ENCODE measurements around the gene HEG1.
A peak's percentile ranks its signal among the peaks of the same experiment; 100 is the strongest.

HEG1 gene

GRCh38 chr3:124997303-124998246 is 58.2 kb downstream of the HEG1 start:
- ATAC-seq = peak; percentile 71
- TF ChIP-seq ZNF565 (CRISPR knock-in tag; conservative IDR thresholded peaks at IDR 0.05; ENCODE audit: low read depth) (no peak), ZFP3 (CRISPR knock-in tag; IDR thresholded peaks at IDR 0.05) (no peak), TOX (CRISPR knock-in tag; IDR thresholded peaks at IDR 0.05; ENCODE audit: borderline replicate concordance) (no peak), ESRRG (CRISPR knock-in tag; IDR thresholded peaks at IDR 0.05) (no peak), TCF4 (CRISPR knock-in tag; IDR thresholded peaks at IDR 0.05; ENCODE audit: borderline replicate concordance) (peak; percentile 67), ZFP30 (CRISPR knock-in tag; IDR thresholded peaks at IDR 0.05) (no peak), OSR1 (CRISPR knock-in tag; IDR thresholded peaks at IDR 0.05) (no peak), ZNF8 (CRISPR knock-in tag; IDR thresholded peaks at IDR 0.05) (peak; percentile 6; the same call in 1 of the 2 replicates), ISL1 (CRISPR knock-in tag; IDR thresholded peaks at IDR 0.05) (peak; percentile 83), CSRNP3 (CRISPR knock-in tag; IDR thresholded peaks at IDR 0.05) (no peak), PPARA (CRISPR knock-in tag; IDR thresholded peaks at IDR 0.05; ENCODE audit: borderline replicate concordance) (no peak), SNAI2 (CRISPR knock-in tag; IDR thresholded peaks at IDR 0.05) (0 out of 2 replicates have a peak, but pooled peaks have one; percentile 48), ARNTL (CRISPR knock-in tag; IDR thresholded peaks at IDR 0.05; ENCODE audit: borderline replicate concordance, low read depth) (no peak), CSDC2 (CRISPR knock-in tag; IDR thresholded peaks at IDR 0.05) (no peak), ZNF70 (CRISPR knock-in tag; IDR thresholded peaks at IDR 0.05) (no peak), RARB (CRISPR knock-in tag; IDR thresholded peaks at IDR 0.05) (no peak), BACH2 (CRISPR knock-in tag; IDR thresholded peaks at IDR 0.05; ENCODE audit: borderline replicate concordance) (no peak), GLIS3 (CRISPR knock-in tag; IDR thresholded peaks at IDR 0.05) (no peak), ZC3H10 (CRISPR knock-in tag; IDR thresholded peaks at IDR 0.05) (no peak), CREB5 (CRISPR knock-in tag; IDR thresholded peaks at IDR 0.05; ENCODE audit: low read depth) (no peak)
- TF ChIP-seq, protein P1, sequence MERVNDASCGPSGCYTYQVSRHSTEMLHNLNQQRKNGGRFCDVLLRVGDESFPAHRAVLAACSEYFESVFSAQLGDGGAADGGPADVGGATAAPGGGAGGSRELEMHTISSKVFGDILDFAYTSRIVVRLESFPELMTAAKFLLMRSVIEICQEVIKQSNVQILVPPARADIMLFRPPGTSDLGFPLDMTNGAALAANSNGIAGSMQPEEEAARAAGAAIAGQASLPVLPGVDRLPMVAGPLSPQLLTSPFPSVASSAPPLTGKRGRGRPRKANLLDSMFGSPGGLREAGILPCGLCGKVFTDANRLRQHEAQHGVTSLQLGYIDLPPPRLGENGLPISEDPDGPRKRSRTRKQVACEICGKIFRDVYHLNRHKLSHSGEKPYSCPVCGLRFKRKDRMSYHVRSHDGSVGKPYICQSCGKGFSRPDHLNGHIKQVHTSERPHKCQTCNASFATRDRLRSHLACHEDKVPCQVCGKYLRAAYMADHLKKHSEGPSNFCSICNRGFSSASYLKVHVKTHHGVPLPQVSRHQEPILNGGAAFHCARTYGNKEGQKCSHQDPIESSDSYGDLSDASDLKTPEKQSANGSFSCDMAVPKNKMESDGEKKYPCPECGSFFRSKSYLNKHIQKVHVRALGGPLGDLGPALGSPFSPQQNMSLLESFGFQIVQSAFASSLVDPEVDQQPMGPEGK (CRISPR knock-in tag; IDR thresholded peaks at IDR 0.05; ENCODE audit: borderline replicate concordance) = 0 out of 2 replicates have a peak, but pooled peaks have one; percentile 34
- TF ChIP-seq, protein P2, sequence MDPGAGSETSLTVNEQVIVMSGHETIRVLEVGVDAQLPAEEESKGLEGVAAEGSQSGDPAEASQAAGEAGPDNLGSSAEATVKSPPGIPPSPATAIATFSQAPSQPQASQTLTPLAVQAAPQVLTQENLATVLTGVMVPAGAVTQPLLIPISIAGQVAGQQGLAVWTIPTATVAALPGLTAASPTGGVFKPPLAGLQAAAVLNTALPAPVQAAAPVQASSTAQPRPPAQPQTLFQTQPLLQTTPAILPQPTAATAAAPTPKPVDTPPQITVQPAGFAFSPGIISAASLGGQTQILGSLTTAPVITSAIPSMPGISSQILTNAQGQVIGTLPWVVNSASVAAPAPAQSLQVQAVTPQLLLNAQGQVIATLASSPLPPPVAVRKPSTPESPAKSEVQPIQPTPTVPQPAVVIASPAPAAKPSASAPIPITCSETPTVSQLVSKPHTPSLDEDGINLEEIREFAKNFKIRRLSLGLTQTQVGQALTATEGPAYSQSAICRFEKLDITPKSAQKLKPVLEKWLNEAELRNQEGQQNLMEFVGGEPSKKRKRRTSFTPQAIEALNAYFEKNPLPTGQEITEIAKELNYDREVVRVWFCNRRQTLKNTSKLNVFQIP (CRISPR knock-in tag; IDR thresholded peaks at IDR 0.05; ENCODE audit: borderline replicate concordance, low read depth) = no peak
- TF ChIP-seq, protein P3, sequence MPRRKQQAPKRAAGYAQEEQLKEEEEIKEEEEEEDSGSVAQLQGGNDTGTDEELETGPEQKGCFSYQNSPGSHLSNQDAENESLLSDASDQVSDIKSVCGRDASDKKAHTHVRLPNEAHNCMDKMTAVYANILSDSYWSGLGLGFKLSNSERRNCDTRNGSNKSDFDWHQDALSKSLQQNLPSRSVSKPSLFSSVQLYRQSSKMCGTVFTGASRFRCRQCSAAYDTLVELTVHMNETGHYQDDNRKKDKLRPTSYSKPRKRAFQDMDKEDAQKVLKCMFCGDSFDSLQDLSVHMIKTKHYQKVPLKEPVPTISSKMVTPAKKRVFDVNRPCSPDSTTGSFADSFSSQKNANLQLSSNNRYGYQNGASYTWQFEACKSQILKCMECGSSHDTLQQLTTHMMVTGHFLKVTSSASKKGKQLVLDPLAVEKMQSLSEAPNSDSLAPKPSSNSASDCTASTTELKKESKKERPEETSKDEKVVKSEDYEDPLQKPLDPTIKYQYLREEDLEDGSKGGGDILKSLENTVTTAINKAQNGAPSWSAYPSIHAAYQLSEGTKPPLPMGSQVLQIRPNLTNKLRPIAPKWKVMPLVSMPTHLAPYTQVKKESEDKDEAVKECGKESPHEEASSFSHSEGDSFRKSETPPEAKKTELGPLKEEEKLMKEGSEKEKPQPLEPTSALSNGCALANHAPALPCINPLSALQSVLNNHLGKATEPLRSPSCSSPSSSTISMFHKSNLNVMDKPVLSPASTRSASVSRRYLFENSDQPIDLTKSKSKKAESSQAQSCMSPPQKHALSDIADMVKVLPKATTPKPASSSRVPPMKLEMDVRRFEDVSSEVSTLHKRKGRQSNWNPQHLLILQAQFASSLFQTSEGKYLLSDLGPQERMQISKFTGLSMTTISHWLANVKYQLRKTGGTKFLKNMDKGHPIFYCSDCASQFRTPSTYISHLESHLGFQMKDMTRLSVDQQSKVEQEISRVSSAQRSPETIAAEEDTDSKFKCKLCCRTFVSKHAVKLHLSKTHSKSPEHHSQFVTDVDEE (CRISPR knock-in tag; IDR thresholded peaks at IDR 0.05) = peak; percentile 62; the same call in 1 of the 2 replicates

Measured in SK-N-SH treated with all-trans-retinoic acid at 6 μM for 48 hours (cell line).